PC-9 (cell line): Measurements from ENCODE around the gene KLRK1.

Experiments used
- EZH2 ChIP-seq: fragments of 200-600 bp; sonication (generic); IDR thresholded peaks from 2 replicates; pipeline ENCODE4 v1.8.0; 2017; ENCODE audit warnings: antibody characterized with exemption, low read depth
- TF ChIP-seq, protein P1 (sequence below): fragments of 200-600 bp; sonication (generic); conservative IDR thresholded peaks from 2 replicates; pipeline ENCODE4 v1.6.1; 2017; ENCODE audit warnings: mixed run types, antibody characterized with exemption, mild to moderate bottlenecking, moderate library complexity

GRCh38 chr12:10354071-10354470, 35.8 kb downstream of the KLRK1 start:
- TF ChIP-seq EZH2, result no peak
- TF ChIP-seq, protein P1, sequence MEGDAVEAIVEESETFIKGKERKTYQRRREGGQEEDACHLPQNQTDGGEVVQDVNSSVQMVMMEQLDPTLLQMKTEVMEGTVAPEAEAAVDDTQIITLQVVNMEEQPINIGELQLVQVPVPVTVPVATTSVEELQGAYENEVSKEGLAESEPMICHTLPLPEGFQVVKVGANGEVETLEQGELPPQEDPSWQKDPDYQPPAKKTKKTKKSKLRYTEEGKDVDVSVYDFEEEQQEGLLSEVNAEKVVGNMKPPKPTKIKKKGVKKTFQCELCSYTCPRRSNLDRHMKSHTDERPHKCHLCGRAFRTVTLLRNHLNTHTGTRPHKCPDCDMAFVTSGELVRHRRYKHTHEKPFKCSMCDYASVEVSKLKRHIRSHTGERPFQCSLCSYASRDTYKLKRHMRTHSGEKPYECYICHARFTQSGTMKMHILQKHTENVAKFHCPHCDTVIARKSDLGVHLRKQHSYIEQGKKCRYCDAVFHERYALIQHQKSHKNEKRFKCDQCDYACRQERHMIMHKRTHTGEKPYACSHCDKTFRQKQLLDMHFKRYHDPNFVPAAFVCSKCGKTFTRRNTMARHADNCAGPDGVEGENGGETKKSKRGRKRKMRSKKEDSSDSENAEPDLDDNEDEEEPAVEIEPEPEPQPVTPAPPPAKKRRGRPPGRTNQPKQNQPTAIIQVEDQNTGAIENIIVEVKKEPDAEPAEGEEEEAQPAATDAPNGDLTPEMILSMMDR, result no peak
